Neural cell (in vitro differentiated cells): Measurements from ENCODE around the gene PPP4R3A.

Source experiments
- EP300 ChIP-seq: fragments of 450-650 bp; conservative IDR thresholded peaks from 2 replicates; pipeline ENCODE4 v1.6.1; 2014; ENCODE audit warnings: antibody characterized with exemption, mild to moderate bottlenecking, moderate library complexity; ENCODE audit not compliant: poor library complexity, severe bottlenecking
- POLR2AphosphoS5 ChIP-seq: IDR thresholded peaks from 2 replicates; pipeline ENCODE4 v1.6.1; 2012
- TF ChIP-seq, protein P1 (sequence below): fragments of 450-650 bp; IDR thresholded peaks from 2 replicates; pipeline ENCODE4 v1.5.1; 2014; ENCODE audit warnings: antibody characterized with exemption, mild to moderate bottlenecking, moderate library complexity; ENCODE audit not compliant: poor library complexity, severe bottlenecking

- TF ChIP-seq EP300 (no peak), POLR2AphosphoS5 (no peak)
- TF ChIP-seq, protein P1, sequence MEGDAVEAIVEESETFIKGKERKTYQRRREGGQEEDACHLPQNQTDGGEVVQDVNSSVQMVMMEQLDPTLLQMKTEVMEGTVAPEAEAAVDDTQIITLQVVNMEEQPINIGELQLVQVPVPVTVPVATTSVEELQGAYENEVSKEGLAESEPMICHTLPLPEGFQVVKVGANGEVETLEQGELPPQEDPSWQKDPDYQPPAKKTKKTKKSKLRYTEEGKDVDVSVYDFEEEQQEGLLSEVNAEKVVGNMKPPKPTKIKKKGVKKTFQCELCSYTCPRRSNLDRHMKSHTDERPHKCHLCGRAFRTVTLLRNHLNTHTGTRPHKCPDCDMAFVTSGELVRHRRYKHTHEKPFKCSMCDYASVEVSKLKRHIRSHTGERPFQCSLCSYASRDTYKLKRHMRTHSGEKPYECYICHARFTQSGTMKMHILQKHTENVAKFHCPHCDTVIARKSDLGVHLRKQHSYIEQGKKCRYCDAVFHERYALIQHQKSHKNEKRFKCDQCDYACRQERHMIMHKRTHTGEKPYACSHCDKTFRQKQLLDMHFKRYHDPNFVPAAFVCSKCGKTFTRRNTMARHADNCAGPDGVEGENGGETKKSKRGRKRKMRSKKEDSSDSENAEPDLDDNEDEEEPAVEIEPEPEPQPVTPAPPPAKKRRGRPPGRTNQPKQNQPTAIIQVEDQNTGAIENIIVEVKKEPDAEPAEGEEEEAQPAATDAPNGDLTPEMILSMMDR = no peak
Observed at GRCh38 chr14:91420686-91421085, 89.4 kb downstream of the PPP4R3A start.
